Activated T-cell treated with anti-CD3 and anti-CD28 coated beads, Interleukin-2, amount 50 U/mL, for 24 hours (primary cell): ENCODE measurements around the gene MAP4K5.
"Not testable (repeated sequence)": the region's sequence is repeated elsewhere in the genome, so short reads cannot be mapped to it uniquely, and the experiment has no call there.

Experiments
- DNase-seq: peaks from one replicate; pipeline ENCODE4 v3.0.0-alpha.2; 2020
- H3K27ac Mint-ChIP-seq: 2 replicates; pipeline ENCODE4 v1.8.0; 2020; ENCODE audit warnings: mild to moderate bottlenecking, mixed read lengths
- H3K27me3 Mint-ChIP-seq: 2 replicates; pipeline ENCODE4 v1.8.0; 2020; ENCODE audit warnings: mixed read lengths
- H3K36me3 Mint-ChIP-seq: 2 replicates; pipeline ENCODE4 v1.8.0; 2020; ENCODE audit warnings: low read depth, mixed read lengths
- H3K4me1 Mint-ChIP-seq: 2 replicates; pipeline ENCODE4 v1.8.0; 2020; ENCODE audit warnings: low read depth, mixed read lengths
- H3K4me3 Mint-ChIP-seq: 2 replicates; pipeline ENCODE4 v1.8.0; 2020; ENCODE audit warnings: mild to moderate bottlenecking, moderate library complexity, mixed read lengths
- H3K9me3 Mint-ChIP-seq: 2 replicates; pipeline ENCODE4 v1.8.0; 2020; ENCODE audit warnings: mixed read lengths

Gene MAP4K5

DNA sequence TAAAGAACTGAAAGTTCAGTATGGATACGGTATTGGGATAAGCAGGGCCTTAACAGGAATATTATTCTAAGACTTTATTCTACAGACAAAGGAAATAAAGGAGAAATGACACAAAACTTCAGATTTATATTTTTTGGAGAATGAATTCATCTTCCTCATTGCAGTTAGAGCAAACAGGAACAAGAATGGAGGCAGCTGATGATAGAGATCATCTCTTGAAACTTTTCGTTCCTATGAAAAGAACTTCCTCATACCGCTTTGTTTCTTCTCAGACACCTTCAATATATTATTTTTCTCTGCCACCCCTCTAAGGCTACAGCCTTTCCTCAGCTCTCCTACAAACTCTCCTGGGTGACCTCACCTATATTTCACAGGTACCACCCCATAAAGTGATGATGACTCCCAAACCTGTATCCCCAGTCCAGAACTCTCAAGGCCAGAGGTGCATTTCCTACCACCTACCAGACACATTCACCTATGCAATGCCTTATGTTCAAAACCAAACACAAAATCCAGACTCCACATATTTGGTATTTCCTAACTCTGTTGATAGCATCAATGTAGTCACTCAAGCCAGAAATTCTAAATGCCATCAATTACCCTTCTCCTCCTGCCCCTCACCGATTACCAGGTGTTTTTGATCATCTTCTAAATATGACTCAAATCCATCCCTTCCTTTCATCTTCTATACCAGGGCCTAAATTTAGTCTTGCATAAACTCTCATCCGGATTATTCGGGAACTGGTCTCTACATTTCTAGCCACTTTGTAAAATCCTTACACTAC lies 7.4 kb downstream of the MAP4K5 start:
- peaks cover 32% of the 10 kb centered on the region for H3K36me3 Mint-ChIP-seq
- H3K4me3 Mint-ChIP-seq = peak overlapping the region; percentile 1
- no peak for DNase-seq
- peaks cover 75% of the 10 kb centered on the region for H3K4me1 Mint-ChIP-seq
- peak overlapping the region; percentile 35 for H3K27ac Mint-ChIP-seq
- H3K27me3 Mint-ChIP-seq = no peaks in the 10 kb centered on the region
- no peaks in the 10 kb centered on the region for H3K9me3 Mint-ChIP-seq

DNA sequence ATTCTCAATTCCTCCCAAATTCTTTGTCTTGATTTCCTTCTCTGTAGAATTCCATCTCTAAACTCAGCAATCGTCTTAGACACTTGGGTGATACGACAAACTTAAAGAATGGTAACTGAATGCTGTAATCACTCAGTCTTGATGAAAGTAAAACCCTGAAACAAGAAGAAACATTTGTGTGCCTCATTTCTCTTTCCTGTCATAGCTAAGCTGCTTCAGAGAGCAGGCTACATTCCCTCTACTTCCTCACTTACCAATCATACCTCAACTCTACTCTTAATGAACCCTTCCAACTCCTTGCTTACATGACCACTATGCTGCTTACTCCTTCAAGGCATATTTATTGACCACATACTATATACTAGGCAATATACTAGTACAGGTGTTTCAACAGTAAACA lies 8.3 kb downstream of the MAP4K5 start:
- Mint-ChIP-seq H3K27ac (peak overlapping the region; percentile 35), H3K9me3 (no peaks in the 10 kb centered on the region), H3K4me1 (peaks cover 70% of the 10 kb centered on the region), H3K36me3 (peaks cover 31% of the 10 kb centered on the region), H3K4me3 (peak overlapping the region; percentile 2), H3K27me3 (no peaks in the 10 kb centered on the region)
- no peak for DNase-seq

GRCh38 chr14:50523271-50524041 lies 8.9 kb downstream of the MAP4K5 start:
- H3K4me3 Mint-ChIP-seq = peak overlapping the region; percentile 2

GRCh38 chr14:50521912-50522341 lies 10.4 kb downstream of the MAP4K5 start:
- H3K27me3 Mint-ChIP-seq = no peaks in the 10 kb centered on the region
- peak overlapping the region; percentile 97 for H3K27ac Mint-ChIP-seq
- H3K4me3 Mint-ChIP-seq = peak overlapping the region; percentile 62
- H3K9me3 Mint-ChIP-seq = no peaks in the 10 kb centered on the region
- H3K4me1 Mint-ChIP-seq = peaks cover 63% of the 10 kb centered on the region
- no peak for DNase-seq
- H3K36me3 Mint-ChIP-seq = peaks cover 20% of the 10 kb centered on the region

More at GRCh38 chr14:50523271-50524041, 8.9 kb downstream of the MAP4K5 start:
- Mint-ChIP-seq H3K27me3 (no peaks in the 10 kb centered on the region), H3K27ac (peak overlapping the region; percentile 35), H3K4me1 (peaks cover 66% of the 10 kb centered on the region), H3K9me3 (no peaks in the 10 kb centered on the region), H3K36me3 (peaks cover 25% of the 10 kb centered on the region)
- no peak for DNase-seq

GRCh38 chr14:50520947-50521815 lies 11.2 kb downstream of the MAP4K5 start:
- Mint-ChIP-seq H3K36me3 (peaks cover 17% of the 10 kb centered on the region), H3K4me1 (peaks cover 64% of the 10 kb centered on the region), H3K27me3 (no peaks in the 10 kb centered on the region), H3K4me3 (peak overlapping the region; percentile 62), H3K27ac (peak overlapping the region; percentile 97), H3K9me3 (no peaks in the 10 kb centered on the region)
- DNase-seq = peak; percentile 61

GRCh38 chr14:50516091-50516490 lies 16.3 kb downstream of the MAP4K5 start:
- H3K36me3 Mint-ChIP-seq = peaks cover 6% of the 10 kb centered on the region
- no peaks in the 10 kb centered on the region for H3K9me3 Mint-ChIP-seq
- peaks cover 30% of the 10 kb centered on the region for H3K4me1 Mint-ChIP-seq
- no peaks in the 10 kb centered on the region for H3K27me3 Mint-ChIP-seq
- H3K4me3 Mint-ChIP-seq = no peak overlapping the region
- no peak overlapping the region for H3K27ac Mint-ChIP-seq
- DNase-seq = no peak

GRCh38 chr14:50512463-50512862 lies 19.9 kb downstream of the MAP4K5 start:
- Mint-ChIP-seq H3K9me3 (peaks cover 2% of the 10 kb centered on the region), H3K27me3 (no peaks in the 10 kb centered on the region), H3K4me3 (no peak overlapping the region), H3K36me3 (peaks cover 18% of the 10 kb centered on the region), H3K4me1 (peaks cover 30% of the 10 kb centered on the region), H3K27ac (no peak overlapping the region)
- DNase-seq = no peak

GRCh38 chr14:50510157-50510556 lies 22.2 kb downstream of the MAP4K5 start:
- Mint-ChIP-seq H3K9me3 (peaks cover 2% of the 10 kb centered on the region), H3K4me3 (no peak overlapping the region), H3K4me1 (peaks cover 31% of the 10 kb centered on the region), H3K27ac (no peak overlapping the region), H3K36me3 (peaks cover 18% of the 10 kb centered on the region), H3K27me3 (no peaks in the 10 kb centered on the region)
- no peak for DNase-seq

DNA sequence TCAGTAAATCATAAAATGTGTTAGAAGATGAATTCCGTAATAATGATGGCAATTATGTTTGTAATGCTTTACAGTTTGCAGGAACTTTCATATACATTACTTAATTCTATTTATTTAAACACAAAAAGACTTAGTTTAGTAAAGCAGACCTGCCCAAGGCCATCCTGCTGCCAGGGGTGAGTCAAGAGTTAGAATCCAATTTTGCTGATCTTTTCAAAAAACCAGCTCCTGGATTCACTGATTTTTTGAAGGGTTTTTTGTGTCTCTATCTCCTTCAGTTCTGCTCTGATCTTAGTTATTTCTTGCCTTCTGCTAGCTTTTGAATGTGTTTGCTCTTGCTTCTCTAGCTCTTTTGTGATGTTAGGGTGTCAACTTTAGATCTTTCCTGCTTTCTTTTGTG lies 25.3 kb downstream of the MAP4K5 start:
- Mint-ChIP-seq H3K36me3 (peaks cover 42% of the 10 kb centered on the region), H3K27ac (peak overlapping the region; percentile 23), H3K4me1 (peaks cover 26% of the 10 kb centered on the region)
- not testable (repeated sequence) for DNase-seq, H3K27me3 Mint-ChIP-seq, H3K9me3 Mint-ChIP-seq, H3K4me3 Mint-ChIP-seq

DNA sequence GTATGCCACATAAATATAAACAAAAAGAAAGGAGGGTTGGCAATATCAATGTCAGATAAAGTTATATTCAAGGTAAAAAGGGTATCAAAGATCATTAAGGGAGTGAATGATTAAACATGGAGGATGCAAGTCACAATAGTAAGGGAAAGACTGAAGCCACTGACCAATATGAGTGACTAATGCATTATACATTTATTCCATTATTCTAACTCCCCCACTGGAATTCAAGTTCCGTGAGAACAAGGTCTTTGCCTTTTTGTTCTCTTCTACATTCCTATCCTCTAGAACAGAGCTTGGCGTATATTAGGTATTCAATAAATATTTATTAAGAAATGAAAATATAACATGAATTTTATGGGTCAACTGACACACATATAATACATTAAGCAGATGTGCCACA lies 30.7 kb downstream of the MAP4K5 start:
- Mint-ChIP-seq H3K27ac (no peak overlapping the region), H3K36me3 (peaks cover 48% of the 10 kb centered on the region), H3K4me3 (no peak overlapping the region), H3K27me3 (no peaks in the 10 kb centered on the region), H3K9me3 (no peaks in the 10 kb centered on the region), H3K4me1 (peaks cover 10% of the 10 kb centered on the region)
- DNase-seq = no peak

- no peaks in the 10 kb centered on the region for H3K9me3 Mint-ChIP-seq
- H3K27me3 Mint-ChIP-seq = no peaks in the 10 kb centered on the region
- no peak overlapping the region for H3K27ac Mint-ChIP-seq
- H3K36me3 Mint-ChIP-seq = peaks cover 35% of the 10 kb centered on the region
- no peak overlapping the region for H3K4me3 Mint-ChIP-seq
- peaks cover 12% of the 10 kb centered on the region for H3K4me1 Mint-ChIP-seq
- no peak for DNase-seq
Observed at GRCh38 chr14:50497351-50497750, 35.0 kb downstream of the MAP4K5 start.

DNA sequence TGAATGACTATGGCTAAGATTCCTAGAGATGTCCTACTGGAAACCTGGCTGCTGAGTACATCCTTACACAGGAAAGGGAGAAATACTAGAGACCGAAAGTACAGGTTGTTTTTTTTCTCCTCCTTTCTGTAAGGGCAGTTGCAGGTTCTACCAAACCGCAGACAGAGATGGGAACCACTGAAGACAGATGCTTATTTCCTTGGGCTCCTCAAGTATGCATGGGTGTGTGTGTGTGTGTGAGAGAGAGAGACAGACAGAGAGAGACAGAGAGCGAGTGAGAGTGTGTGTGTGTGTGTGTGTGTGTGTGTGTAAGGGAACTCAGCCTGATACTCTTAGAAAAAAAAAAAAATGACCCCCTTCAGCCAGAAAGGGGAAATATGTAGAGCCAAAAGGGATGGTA lies 42.5 kb downstream of the MAP4K5 start:
- Mint-ChIP-seq H3K36me3 (peaks cover 30% of the 10 kb centered on the region), H3K9me3 (no peaks in the 10 kb centered on the region), H3K27me3 (no peaks in the 10 kb centered on the region), H3K4me3 (no peak overlapping the region), H3K4me1 (peaks cover 12% of the 10 kb centered on the region), H3K27ac (no peak overlapping the region)
- DNase-seq = no peak

- no peaks in the 10 kb centered on the region for H3K27me3 Mint-ChIP-seq
- no peak overlapping the region for H3K27ac Mint-ChIP-seq
- no peaks in the 10 kb centered on the region for H3K9me3 Mint-ChIP-seq
- H3K36me3 Mint-ChIP-seq = peaks cover 31% of the 10 kb centered on the region
- no peak for DNase-seq
- no peak overlapping the region for H3K4me3 Mint-ChIP-seq
- H3K4me1 Mint-ChIP-seq = peaks cover 12% of the 10 kb centered on the region
Observed at GRCh38 chr14:50488521-50488920, 43.8 kb downstream of the MAP4K5 start.

DNA sequence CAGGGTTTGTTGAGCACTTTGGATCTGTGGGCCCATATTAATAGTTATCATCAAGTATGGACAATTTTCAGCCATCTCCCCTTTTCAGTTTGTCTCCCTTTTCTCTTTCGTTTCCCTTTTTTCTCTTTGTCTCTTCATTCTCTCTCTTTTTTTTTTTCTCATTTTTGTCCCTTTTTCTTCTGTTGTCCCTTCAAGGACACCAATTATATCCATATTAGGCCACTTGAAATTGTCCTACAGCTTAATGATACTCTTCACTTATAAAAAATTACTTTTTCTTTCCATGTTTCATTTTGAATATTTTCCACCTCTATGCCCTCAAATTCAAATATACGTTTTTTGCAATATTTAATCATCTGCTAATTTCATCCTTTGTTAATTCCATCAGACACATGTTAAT lies 53.3 kb downstream of the MAP4K5 start:
- Mint-ChIP-seq H3K4me1 (no peaks in the 10 kb centered on the region), H3K9me3 (peaks cover 7% of the 10 kb centered on the region), H3K4me3 (no peak overlapping the region), H3K27me3 (no peaks in the 10 kb centered on the region), H3K27ac (no peak overlapping the region), H3K36me3 (peaks cover 72% of the 10 kb centered on the region)
- no peak for DNase-seq
